ENCODE data around the gene IFT27. TPM values are rescaled to one million over a fixed set of nuclear protein-coding genes. Genes with fewer than 3 reads are reported as not detected.

IFT27 gene
- total and polyA plus RNA-seq, 2 experiments from 2014 or later: 28.5 to 63.5 TPM

GRCh38 chr22:36823186-36823839, 47.4 kb upstream of the IFT27 start (continued):
- TF ChIP-seq ZNF462 (CRISPR knock-in tag; IDR thresholded peaks at IDR 0.05) (no peak), EZH2 (IDR thresholded peaks at IDR 0.05; ENCODE audit: low read depth, unreplicated experiment) (no peak), ZNF331 (CRISPR knock-in tag; IDR thresholded peaks at IDR 0.05; ENCODE audit: low read depth) (no peak), JUNB (IDR thresholded peaks at IDR 0.05; ENCODE audit: unreplicated experiment) (no peak)

- DNase-seq (ENCODE audit: low spot score) (peak; percentile 59), ATAC-seq (peak; percentile 56)
- Histone ChIP-seq H3K79me2 (replicated peaks; ENCODE audit: insufficient read depth) (no peaks in the 10 kb centered on the region), H3K36me3 (ENCODE audit: insufficient read depth) (no peaks in the 10 kb centered on the region), H4K20me1 (replicated peaks; ENCODE audit: insufficient read depth) (no peaks in the 10 kb centered on the region), H2AFZ (0 out of 2 replicates have a peak overlapping the region, but pooled peaks have one; percentile 38), H3K4me1 (ENCODE audit: insufficient read depth) (peaks cover 12% of the 10 kb centered on the region), H3K9me2 (ENCODE audit: insufficient read depth) (no peaks in the 10 kb centered on the region), H3K4me3 (no peak overlapping the region), H3K4me2 (no peak overlapping the region), H3F3A (replicated peaks; ENCODE audit: low read depth) (no peaks in the 10 kb centered on the region), H3K27ac (ENCODE audit: low read depth) (peak overlapping the region; percentile 4; the same call in 1 of the 2 replicates), H3K27me3 (ENCODE audit: insufficient read depth) (peaks cover 10% of the 10 kb centered on the region)
- Mint-ChIP-seq H3K9me3 (no peaks in the 10 kb centered on the region), H3K27ac (no peak overlapping the region), H3K4me3 (no peak overlapping the region), H3K27me3 (ENCODE audit: insufficient read depth, low read depth, poor library complexity) (peaks cover 27% of the 10 kb centered on the region), H3K36me3 (ENCODE audit: low read depth) (no peaks in the 10 kb centered on the region), H3K4me1 (peaks cover 19% of the 10 kb centered on the region)
- TF ChIP-seq ZNF331 (CRISPR knock-in tag; IDR thresholded peaks at IDR 0.05; ENCODE audit: low read depth) (no peak), ZNF462 (CRISPR knock-in tag; IDR thresholded peaks at IDR 0.05) (no peak), JUNB (IDR thresholded peaks at IDR 0.05; ENCODE audit: unreplicated experiment) (no peak), CTCF (conservative IDR thresholded peaks at IDR 0.05; ENCODE audit: low read depth in 2 of 2) (no peak), ZNF114 (CRISPR knock-in tag; IDR thresholded peaks at IDR 0.05) (no peak)
Observed at GRCh38 chr22:36822581-36822980, 46.7 kb upstream of the IFT27 start.

All from GM23338 (cell line).